GM21723 (cell line): ENCODE results near the gene NR3C2.

Source experiments
- ATAC-seq: cut with Tn5 transposase; IDR thresholded peaks from one replicate; pipeline ENCODE4 v1.9.1; 2021; ENCODE audit warnings: mild to moderate bottlenecking, moderate library complexity; ENCODE audit not compliant: unreplicated experiment

NR3C2 gene

GRCh38 chr4:148441986-148442831, at the start of gene NR3C2:
TSS of gene NR3C2 (minus strand) at chr4:148442414.
- ATAC-seq = peak; percentile 97

DNA sequence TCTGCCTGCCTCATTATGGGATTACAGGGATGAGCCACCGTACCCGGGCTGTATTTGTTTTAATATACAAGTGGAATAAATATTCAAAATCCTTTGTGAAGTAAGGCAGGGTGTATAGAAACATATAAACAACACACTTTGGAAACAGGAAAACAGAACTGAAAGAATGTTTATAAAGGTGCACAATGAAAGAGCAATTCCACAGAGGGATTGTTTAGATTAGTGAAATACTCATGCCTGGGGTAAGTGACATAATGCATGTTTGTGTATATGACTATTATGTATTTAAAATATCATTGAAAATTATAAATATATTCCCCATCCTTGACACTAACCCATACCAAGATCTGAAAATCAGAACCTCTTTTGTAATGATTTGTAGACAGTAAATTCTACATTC, 45.0 kb upstream of the NR3C2 start:
- no peak for ATAC-seq

- ATAC-seq = no peak
Observed at GRCh38 chr4:148481636-148482035, 39.4 kb upstream of the NR3C2 start.

- ATAC-seq = no peak
Observed at GRCh38 chr4:148477276-148477675, 35.1 kb upstream of the NR3C2 start.

- ATAC-seq = no peak
Observed at GRCh38 chr4:148469938-148470337, 27.7 kb upstream of the NR3C2 start.

GRCh38 chr4:148454835-148455234, 12.6 kb upstream of the NR3C2 start:
- no peak for ATAC-seq

DNA sequence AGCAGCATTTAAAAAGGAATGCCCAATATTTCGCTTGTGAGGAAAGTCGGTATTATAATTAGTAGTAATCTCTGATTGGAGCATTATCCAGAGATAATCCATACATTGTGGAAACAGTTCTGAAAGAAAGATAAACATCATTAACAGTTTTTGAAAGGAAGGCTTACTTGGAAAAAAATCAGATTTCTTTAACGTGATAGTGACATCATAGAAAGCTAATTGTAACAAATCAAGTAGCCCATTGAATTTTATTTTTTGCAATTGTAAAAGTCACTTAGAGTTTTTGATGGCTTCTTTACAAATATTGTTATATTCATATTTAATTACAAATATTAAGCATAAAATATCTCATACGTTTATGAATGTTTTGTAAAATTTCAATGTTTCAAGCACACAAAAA, 11.6 kb upstream of the NR3C2 start:
- no peak for ATAC-seq

DNA sequence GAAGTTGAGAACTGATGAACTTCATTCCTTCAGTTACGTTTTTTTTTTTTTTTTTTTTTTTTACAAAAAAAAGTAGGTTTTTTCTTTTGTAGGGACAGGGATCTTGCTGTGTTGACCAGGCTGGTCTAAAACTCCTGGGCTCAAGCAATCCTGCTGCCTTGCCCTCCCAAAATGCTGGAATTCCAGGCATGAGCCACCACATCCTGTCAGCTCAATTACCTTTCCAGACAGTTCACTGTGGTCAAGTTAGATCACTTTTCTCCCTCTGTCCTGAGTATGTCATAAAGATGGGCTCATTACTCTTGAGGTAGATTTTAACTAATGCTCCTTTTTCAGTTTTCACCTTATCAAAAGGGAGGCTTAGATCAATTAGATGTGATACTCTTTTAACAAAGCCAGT, 10.8 kb upstream of the NR3C2 start:
- no peak for ATAC-seq

DNA sequence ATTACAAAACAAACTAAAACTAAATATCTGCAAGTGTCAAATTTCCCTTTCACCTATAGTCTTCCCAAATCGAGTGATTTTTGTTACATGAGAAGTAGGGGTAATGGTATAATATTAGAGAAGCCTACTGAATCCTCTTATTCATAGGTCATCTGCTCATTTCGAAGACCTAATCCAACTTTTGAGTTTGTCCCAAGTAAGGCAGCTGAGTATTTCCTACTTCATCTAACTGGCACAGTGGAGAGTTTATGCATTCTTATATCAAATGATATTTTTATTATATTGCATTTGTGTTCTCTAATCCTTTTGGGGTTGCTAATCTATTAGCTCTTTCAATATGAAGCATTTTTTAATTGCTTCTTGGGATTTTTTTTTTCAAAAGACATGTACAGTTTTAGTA, 7.7 kb upstream of the NR3C2 start:
- ATAC-seq = no peak

DNA sequence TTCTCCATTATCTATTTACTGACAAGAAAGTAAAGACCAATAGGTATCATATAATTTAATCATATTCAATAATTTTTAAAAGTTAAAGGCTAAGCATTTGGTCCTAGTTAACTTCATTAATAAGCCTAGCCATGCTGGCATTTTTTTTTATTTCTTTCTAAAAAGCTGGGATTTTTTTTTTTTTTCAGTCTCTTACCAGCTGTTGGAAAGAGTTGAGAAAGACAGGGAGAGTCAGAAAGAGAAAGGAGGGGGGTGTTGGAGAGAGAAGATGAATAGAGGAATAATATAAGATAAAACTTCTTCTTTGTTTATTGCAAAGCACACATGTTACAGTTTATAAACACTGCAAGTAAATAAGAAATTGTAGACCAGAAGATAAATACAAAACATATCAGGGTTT, 5.9 kb upstream of the NR3C2 start:
- no peak for ATAC-seq

DNA sequence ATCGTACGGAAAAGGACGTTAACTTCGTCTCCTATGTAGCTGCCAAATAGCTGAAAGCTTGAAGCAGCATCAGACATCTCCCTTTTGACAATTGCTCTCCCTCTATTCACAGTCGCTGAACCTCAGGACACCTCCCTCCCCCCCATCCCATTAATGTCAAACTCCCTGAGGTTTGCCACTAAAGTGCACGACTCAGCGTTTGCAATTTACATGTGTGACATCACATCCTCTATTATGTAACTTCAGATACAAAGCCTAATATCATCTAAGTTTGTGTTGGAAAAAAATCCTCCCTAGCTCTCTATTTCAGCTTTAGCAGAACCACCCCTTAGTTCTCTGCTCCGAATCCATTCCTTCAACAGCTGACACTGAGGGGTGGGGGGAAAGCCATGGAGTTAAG, 5.5 kb upstream of the NR3C2 start:
- no peak for ATAC-seq

- no peak for ATAC-seq
Observed at GRCh38 chr4:148445860-148446330, 3.7 kb upstream of the NR3C2 start.

DNA sequence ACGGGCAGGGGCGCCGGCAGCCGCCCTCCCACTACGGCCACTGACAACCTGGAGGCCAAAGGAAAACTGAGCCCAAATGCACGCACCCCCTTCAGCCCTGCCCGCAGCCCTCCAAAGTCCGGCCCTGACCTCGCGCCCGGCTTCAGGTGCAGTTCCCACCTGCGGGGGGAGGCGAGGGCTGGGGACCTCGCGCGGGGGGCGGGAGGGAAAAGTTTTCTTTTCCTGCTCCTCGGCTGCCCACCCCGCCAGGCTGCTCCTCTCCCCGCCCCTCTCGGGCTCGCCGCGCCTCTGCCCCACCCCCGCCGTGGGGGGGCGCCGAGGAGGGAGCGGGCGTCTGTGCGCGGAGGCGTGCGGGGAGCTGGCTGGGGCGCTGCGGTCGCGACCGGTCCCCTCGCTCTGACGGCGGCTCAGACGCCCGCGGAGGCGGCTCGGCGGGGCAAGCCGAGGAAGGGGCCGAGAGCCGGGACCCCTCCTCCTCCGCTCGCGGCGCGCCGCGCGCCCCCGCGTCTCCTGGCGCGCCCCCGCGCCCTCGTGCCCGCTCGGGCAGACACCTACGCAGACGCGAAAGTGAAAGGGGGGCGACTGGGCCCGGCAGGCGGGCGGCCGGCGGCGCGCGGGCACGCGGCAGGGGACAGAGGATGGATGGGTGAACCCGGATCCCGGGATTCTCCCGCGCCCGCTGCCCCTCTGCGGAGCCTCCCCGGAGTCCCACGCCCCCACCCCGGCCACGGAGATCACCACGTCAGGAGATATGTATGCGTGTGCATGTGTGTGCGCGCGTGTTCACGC, 3.1 kb upstream of the NR3C2 start:
- ATAC-seq = peak; percentile 14

- ATAC-seq = no peak
Observed at GRCh38 chr4:148444296-148445070, 2.3 kb upstream of the NR3C2 start.

DNA sequence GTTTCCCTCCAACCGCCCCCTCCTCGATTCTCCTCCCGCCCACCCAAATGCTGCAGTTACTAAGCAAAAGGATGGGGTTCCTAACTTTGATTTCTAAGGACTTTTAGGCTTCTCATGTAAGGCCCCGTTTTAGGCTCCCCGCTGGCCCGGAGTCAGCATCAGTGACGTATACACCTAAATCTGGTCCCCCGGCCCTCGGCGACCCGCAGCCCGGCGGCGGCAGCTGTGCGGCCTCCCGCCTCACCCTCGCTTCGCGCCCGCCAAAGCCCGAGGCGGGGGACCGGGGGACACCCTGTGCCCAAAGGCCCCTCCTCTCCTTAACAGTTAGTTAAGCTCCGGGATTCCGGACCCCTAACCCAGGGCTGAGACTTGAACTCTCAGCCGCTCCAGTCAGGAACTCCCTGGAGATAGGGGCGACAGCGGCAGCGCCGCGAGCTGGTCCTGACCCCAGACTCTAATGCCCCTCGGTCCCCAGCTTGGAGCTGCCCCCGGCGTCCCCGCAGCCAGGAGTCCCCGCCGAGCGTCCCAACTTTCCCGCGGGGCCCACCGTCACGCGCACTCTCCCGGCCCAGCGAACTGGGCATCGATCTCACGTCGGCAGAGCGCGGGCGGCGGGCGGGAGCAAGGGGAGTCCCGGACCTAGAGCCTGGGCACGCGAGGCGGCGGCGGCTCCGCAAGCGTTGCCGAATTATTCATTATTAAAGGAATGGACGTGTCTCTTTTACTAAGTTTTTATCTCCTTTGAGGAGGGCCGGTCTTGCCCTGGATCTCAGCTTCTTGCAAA, 1.5 kb upstream of the NR3C2 start:
- ATAC-seq = no peak

DNA sequence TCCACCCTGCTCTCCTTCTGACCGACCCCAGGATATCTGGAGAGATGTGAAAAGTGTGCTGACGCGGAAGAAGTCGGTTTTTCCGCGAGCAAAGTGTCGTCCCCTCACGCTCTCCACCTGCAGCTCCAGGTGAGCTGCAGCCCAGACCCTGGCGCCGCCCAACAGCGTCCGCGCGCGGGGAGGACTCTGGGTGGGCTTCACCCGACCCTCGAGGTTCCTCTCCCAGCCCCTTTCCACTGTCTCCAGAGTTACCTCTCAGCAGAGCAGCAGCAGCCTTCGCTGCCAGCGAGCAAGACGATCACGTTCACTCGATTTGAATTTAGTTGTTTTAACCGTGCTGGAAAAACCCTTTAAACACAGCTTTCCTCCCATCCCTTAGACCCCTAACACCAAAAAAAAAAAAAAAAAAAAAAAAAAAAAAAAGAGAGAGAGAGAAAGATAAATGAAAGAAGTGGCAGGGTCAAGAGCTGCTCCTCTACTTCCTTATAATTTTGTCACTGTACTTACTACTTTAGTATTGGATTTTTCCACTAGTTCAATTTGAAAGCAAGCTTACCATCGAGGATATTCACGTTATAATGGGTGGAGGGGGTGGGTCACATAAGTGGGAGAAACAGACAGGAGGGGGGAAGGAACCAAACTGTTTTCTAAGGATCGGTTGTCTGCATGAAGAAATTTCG, 758 bp upstream of the NR3C2 start:
- ATAC-seq = peak; percentile 24

GRCh38 chr4:148441624-148441985, 609 bp downstream of the NR3C2 start:
- no peak for ATAC-seq

GRCh38 chr4:148438047-148438446, 4.2 kb downstream of the NR3C2 start:
- no peak for ATAC-seq

GRCh38 chr4:148437439-148437838, 4.8 kb downstream of the NR3C2 start:
- no peak for ATAC-seq

GRCh38 chr4:148436512-148436911, 5.7 kb downstream of the NR3C2 start:
- no peak for ATAC-seq
